Ovary (tissue), 9 donors: Measurements from ENCODE around the gene TMEM212. TPM values are rescaled to one million over a fixed set of nuclear protein-coding genes. Genes with fewer than 3 reads are reported as not detected.

Experiments
- DNase-seq, 5 donors: peaks; one replicate each; pipeline ENCODE4 v3.0.0-alpha.2; 2019 to 2020
- H3K27ac ChIP-seq, 2 donors: fragments of 200-600 bp; one replicate each; pipeline versions ENCODE4 v1.5.1 to v1.8.0; 2019 to 2022
- H3K27me3 ChIP-seq: fragments of 200-600 bp; one replicate; pipeline ENCODE4 v1.8.0; 2022
- H3K36me3 ChIP-seq: fragments of 200-600 bp; sonication (generic); one replicate; pipeline ENCODE4 v1.5.1; 2019
- H3K4me1 ChIP-seq: one replicate; pipeline ENCODE4 v1.8.1; 2013; ENCODE audit warnings: mild to moderate bottlenecking, moderate library complexity; ENCODE audit not compliant: insufficient read depth
- H3K4me3 ChIP-seq: fragments of 200-600 bp; sonication (generic); one replicate; pipeline ENCODE4 v1.5.1; 2017
- H3K9me3 ChIP-seq, 2 donors: fragments of 200-600 bp in 1 of 2; sonication (generic) in 1 of 2; one replicate each; pipeline versions ENCODE4 v1.5.1 to v1.8.1; 2013 to 2019; ENCODE audit warnings: mild to moderate bottlenecking in 1 of 2, moderate library complexity in 1 of 2
- CTCF ChIP-seq, 3 donors: fragments of 450-650 bp in 2 of 3; fragments of 200-600 bp in 1 of 3; IDR thresholded peaks; one replicate each; pipeline versions ENCODE4 v1.5.1 to v1.8.0; 2016 to 2022; ENCODE audit warnings: antibody characterized with exemption in 3 of 3, mild to moderate bottlenecking in 1 of 3
- EP300 ChIP-seq: sonication (generic); formaldehyde crosslinking; IDR thresholded peaks from one replicate; pipeline ENCODE4 v1.6.1; 2017; ENCODE audit warnings: antibody characterized with exemption
- POLR2A ChIP-seq: fragments of 450-650 bp; IDR thresholded peaks from one replicate; pipeline ENCODE4 v1.6.1; 2017; ENCODE audit warnings: antibody characterized with exemption, mild to moderate bottlenecking, moderate library complexity
- WGBS, 3 donors: extraction: QIAGEN DNeasy Blood & Tissue Kit in 1 of 3; methylation state at CpG; one replicate each; pipeline versions ENCODE4 v1.1.5 to v1.1.7; 2013 to 2017; 5-methylcytosine and 5-hydroxymethylcytosine counted together
- intact Hi-C, 4 donors: fragments of 100-400 bp; cut with DNase I; formaldehyde crosslinking; loops; one replicate each; pipeline versions ENCODE4 v1.11.0 to v1.15.1; 2022 to 2023
- polyA plus RNA-seq, 2 donors: library from polyadenylated mRNA; stranded (reverse); fragments of 200-250 nt in 1 of 2; fragments of 350-450 nt in 1 of 2; fragmentation: Illumina TruSeq in 1 of 2; extraction: RNeasy Lipid Tissue Mini Kit (QIAGEN cat#74804) in 1 of 2; gene quantifications; one replicate each; pipeline ENCODE4 v1.2.3, GENCODE V29; 2013 to 2014
- total RNA-seq, 7 donors: library from RNA; depleted of rRNA in 2 of 7; stranded (reverse); fragments of >200 nt in 2 of 7; fragmentation: NEBNext Ultra II Directional in 3 of 7; extraction: Animal tissue kit (Norgen Biotek cat#: 25700) in 3 of 7; gene quantifications; one replicate each; pipeline versions ENCODE4 v1.1.0 to v1.2.4, GENCODE V29; 2016 to 2023
- donor health status: DM: no; HTN: no; CAD: no; lungs with moderate emphysema.
- donor health status: DM: no; HTN: no; CAD: no.
- donor health status: Bipolar disorder and iron deficiency.
- donor health status: DM: yes; HTN: yes; CAD: no.
- donor health status: DM: no; HTN: no; CAD: no.
- donor health status: DM: yes; HTN: yes; CAD: no.

The TMEM212 gene
- total and polyA plus RNA-seq, 9 donors: 0.35 to 5.5 (median 0.93) TPM; not detected in 5

- no peak for DNase-seq
- H3K27ac ChIP-seq: no peak overlapping the region
- WGBS, 3 donors: 21 to 55% (median 31%) methylated on average over 2 of the region's 2 CpGs
- TF ChIP-seq CTCF (IDR thresholded peaks at IDR 0.05) (no peak), POLR2A (no peak), EP300 (no peak)
- H3K27me3 ChIP-seq: no peaks in the 10 kb centered on the region
- no peaks in the 10 kb centered on the region for H3K36me3 ChIP-seq
- H3K4me3 ChIP-seq: no peak overlapping the region
- no peaks in the 10 kb centered on the region for H3K9me3 ChIP-seq
- intact Hi-C loops: loop anchor here in 2 of 4 donors (10.0 kb wide), 1 partner anchor 188 kb away; the partner anchor contains the start of gene FNDC3B (in 2 of the 2)
- peaks cover 5% of the 10 kb centered on the region for H3K4me1 ChIP-seq
Measured at GRCh38 chr3:171846597-171846996, 3.4 kb downstream of the TMEM212 start.

GRCh38 chr3:171847133-171847532 is 4.0 kb downstream of the TMEM212 start:
- peaks cover 5% of the 10 kb centered on the region for H3K4me1 ChIP-seq
- TF ChIP-seq POLR2A: no peak
- no peak for TF ChIP-seq EP300
- no peak for TF ChIP-seq CTCF (IDR thresholded peaks at IDR 0.05)
- no peak overlapping the region for H3K27ac ChIP-seq
- intact Hi-C loops: loop anchor here in 2 of 4 donors (10.0 kb wide), 1 partner anchor 188 kb away; the partner anchor contains the start of gene FNDC3B (in 2 of the 2)
- H3K9me3 ChIP-seq: no peaks in the 10 kb centered on the region
- DNase-seq: no peak
- H3K4me3 ChIP-seq: no peak overlapping the region
- no peaks in the 10 kb centered on the region for H3K27me3 ChIP-seq
- H3K36me3 ChIP-seq: no peaks in the 10 kb centered on the region
- WGBS, 3 donors: 88 to 96% (median 93%) methylated on average over 6 of the region's 6 CpGs

GRCh38 chr3:171847595-171848259 is 4.6 kb downstream of the TMEM212 start:
- H3K9me3 ChIP-seq: no peaks in the 10 kb centered on the region
- TF ChIP-seq EP300 (no peak), POLR2A (no peak), CTCF (IDR thresholded peaks at IDR 0.05) (no peak)
- H3K36me3 ChIP-seq: no peaks in the 10 kb centered on the region
- H3K4me1 ChIP-seq: peaks cover 5% of the 10 kb centered on the region
- DNase-seq: no peak
- no peaks in the 10 kb centered on the region for H3K27me3 ChIP-seq
- 61 to 96% (median 94%) methylated on average over 3 of the region's 3 CpGs for WGBS, 3 donors
- intact Hi-C loops: loop anchor here in 2 of 4 donors (10.0 kb wide), 1 partner anchor 187 kb away; the partner anchor contains the start of gene FNDC3B (in 2 of the 2)
- no peak overlapping the region for H3K27ac ChIP-seq
- H3K4me3 ChIP-seq: no peak overlapping the region

GRCh38 chr3:171849617-171850319 is 6.6 kb downstream of the TMEM212 start:
- Histone ChIP-seq H3K4me1 (peaks cover 5% of the 10 kb centered on the region), H3K27me3 (no peaks in the 10 kb centered on the region), H3K4me3 (no peak overlapping the region), H3K27ac (no peak overlapping the region), H3K36me3 (no peaks in the 10 kb centered on the region), H3K9me3 (no peaks in the 10 kb centered on the region)
- TF ChIP-seq EP300 (no peak), POLR2A (no peak), CTCF (IDR thresholded peaks at IDR 0.05) (no peak)
- intact Hi-C loops: loop anchor here in 2 of 4 donors (10.0 kb wide), 1 partner anchor 185 kb away; the partner anchor contains the start of gene FNDC3B (in 2 of the 2)
- DNase-seq: no peak
- 89 to 92% (median 91%) methylated on average over 6 of the region's 6 CpGs for WGBS, 3 donors
